ENCODE data around the gene FAAP20. TPM values are rescaled to one million over a fixed set of nuclear protein-coding genes. Genes with fewer than 3 reads are reported as not detected.

The FAAP20 gene
- total and polyA plus RNA-seq, 2 of the 8 experiments (the other 6 are each of a cell fraction or from before 2014, with no cell fraction given), result 58.4 to 99.8 TPM

GRCh38 chr1:2234762-2235113, 40.2 kb upstream of the FAAP20 start:
- Histone ChIP-seq H3K4me1 (replicated peaks in 1 of 4; ENCODE audit: control insufficient read depth in 3 of 4, insufficient read depth in 4 of 4, low read length in 3 of 4) (peaks cover 0 to 40% (median 28%) of the 10 kb centered on the region in 4 experiments; a peak in 6 of 7 replicates), H2AK5ac (ENCODE audit: low read depth, low read length) (no peak overlapping the region), H2BK12ac (ENCODE audit: low read depth, low read length) (no peak overlapping the region), H4K20me1 (replicated peaks in 1 of 2; ENCODE audit: control insufficient read depth in 1 of 2, insufficient read depth in 2 of 2, low read length in 2 of 2) (peaks cover 69 to 75% of the 10 kb centered on the region in 2 experiments), H3K27ac (ENCODE audit: low read depth, low read length) (no peak overlapping the region), H2BK20ac (ENCODE audit: low read length) (no peak overlapping the region), H3K4ac (replicated peaks; ENCODE audit: insufficient read length, low read depth, low read length) (no peak overlapping the region), H3K36me3 (ENCODE audit: control insufficient read depth in 2 of 4, insufficient read depth in 4 of 4, low read length in 3 of 4) (no peaks in the 10 kb centered on the region), H2AFZ (ENCODE audit: low read length) (no peak overlapping the region), H3K23me2 (ENCODE audit: low read depth, low read length) (peaks cover 13% of the 10 kb centered on the region; the same call in 1 of the 2 replicates), H3K4me3 (ENCODE audit: extremely low read depth in 1 of 4, insufficient read depth in 2 of 4, low read depth in 3 of 4, low read length in 4 of 4) (no peak overlapping the region), H2BK5ac (ENCODE audit: low read depth, low read length) (no peak overlapping the region), H3K56ac (replicated peaks; ENCODE audit: insufficient read length, low read depth, low read length) (no peak overlapping the region), H3K4me2 (ENCODE audit: insufficient read depth in 1 of 2, low read depth in 2 of 2, low read length in 2 of 2) (no peak overlapping the region), H2BK15ac (ENCODE audit: low read length) (no peak overlapping the region), H3K18ac (ENCODE audit: extremely low read depth, low read length) (no peak overlapping the region), H3K79me2 (ENCODE audit: control insufficient read depth in 1 of 2, insufficient read depth in 2 of 2, low read length in 2 of 2) (peaks cover 75 to 99% of the 10 kb centered on the region in 2 experiments), H2BK120ac (replicated peaks; ENCODE audit: low read depth, low read length) (no peak overlapping the region), H3K23ac (ENCODE audit: insufficient read length) (no peak overlapping the region), H3K14ac (ENCODE audit: insufficient read length) (no peak overlapping the region), H4K91ac (replicated peaks; ENCODE audit: insufficient read length, low read length) (no peak overlapping the region), H3K9ac (replicated peaks in 1 of 4; ENCODE audit: extremely low read depth in 1 of 4, low read depth in 3 of 4, low read length in 3 of 4) (no peak overlapping the region), H3K9me3 (ENCODE audit: insufficient read depth in 2 of 2, low read depth in 1 of 2, low read length in 1 of 2) (no peaks in the 10 kb centered on the region), H4K5ac (ENCODE audit: insufficient read length, low read depth, low read length) (no peak overlapping the region), H3K27me3 (replicated peaks in 1 of 4; ENCODE audit: control insufficient read depth in 3 of 4, extremely low read depth in 1 of 4, insufficient read depth in 3 of 4, low read length in 3 of 4) (no peaks in the 10 kb centered on the region), H3K79me1 (ENCODE audit: low read depth, low read length) (peaks cover 31% of the 10 kb centered on the region), H4K8ac (ENCODE audit: extremely low read depth, insufficient read depth, low read length) (no peak overlapping the region)
- FAIRE-seq (no peak), DNase-seq (ENCODE audit: low read depth in 1 of 2, low spot score in 2 of 2) (no peak)
- no peak for TF ChIP-seq MAX (IDR thresholded peaks at IDR 0.05)
- no peak for TF ChIP-seq POU5F1 (IDR thresholded peaks at IDR 0.05; ENCODE audit: low read depth, low read length)
- TF ChIP-seq BRCA1 (IDR thresholded peaks at IDR 0.05; ENCODE audit: low read depth, low read length), result no peak
- TF ChIP-seq FOSL1 (IDR thresholded peaks at IDR 0.05; ENCODE audit: insufficient read depth, low read depth, low read length), result no peak
- ChIA-PET POLR2A (ENCODE audit: partially characterized antibody) (interaction anchor here (0.7 to 2.1 kb wide), 5 partner anchors 11 to 147 kb away, joined by 3 to 7 read pairs (median 3); no protein-coding TSS in a partner anchor), CTCF (ENCODE audit: partially characterized antibody) (interaction anchor here (0.6 to 3.2 kb wide), 11 partner anchors 8 to 147 kb away, joined by 3 to 17 read pairs (median 4); partner anchors contain the start of gene FAAP20)
- WGBS, 2 experiments (ENCODE audit: extremely low coverage in 1 of 2, insufficient coverage in 1 of 2, insufficient read length in 1 of 2, insufficient replicate concordance in 2 of 2, low coverage in 1 of 2, low lambda C conversion rate in 2 of 2, missing lambda C conversion rate in 1 of 2), result 93% methylated on average over 3 of the region's 4 CpGs; no CpG with 5 or more reads in 1 of the 2 experiments

Measured in H1 (cell line).